ENCODE data around the gene RHEBL1.

- TF ChIP-seq POLR2A (IDR thresholded peaks at IDR 0.05) = no peak
- TF ChIP-seq, protein P1, sequence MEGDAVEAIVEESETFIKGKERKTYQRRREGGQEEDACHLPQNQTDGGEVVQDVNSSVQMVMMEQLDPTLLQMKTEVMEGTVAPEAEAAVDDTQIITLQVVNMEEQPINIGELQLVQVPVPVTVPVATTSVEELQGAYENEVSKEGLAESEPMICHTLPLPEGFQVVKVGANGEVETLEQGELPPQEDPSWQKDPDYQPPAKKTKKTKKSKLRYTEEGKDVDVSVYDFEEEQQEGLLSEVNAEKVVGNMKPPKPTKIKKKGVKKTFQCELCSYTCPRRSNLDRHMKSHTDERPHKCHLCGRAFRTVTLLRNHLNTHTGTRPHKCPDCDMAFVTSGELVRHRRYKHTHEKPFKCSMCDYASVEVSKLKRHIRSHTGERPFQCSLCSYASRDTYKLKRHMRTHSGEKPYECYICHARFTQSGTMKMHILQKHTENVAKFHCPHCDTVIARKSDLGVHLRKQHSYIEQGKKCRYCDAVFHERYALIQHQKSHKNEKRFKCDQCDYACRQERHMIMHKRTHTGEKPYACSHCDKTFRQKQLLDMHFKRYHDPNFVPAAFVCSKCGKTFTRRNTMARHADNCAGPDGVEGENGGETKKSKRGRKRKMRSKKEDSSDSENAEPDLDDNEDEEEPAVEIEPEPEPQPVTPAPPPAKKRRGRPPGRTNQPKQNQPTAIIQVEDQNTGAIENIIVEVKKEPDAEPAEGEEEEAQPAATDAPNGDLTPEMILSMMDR (IDR thresholded peaks at IDR 0.05) = no peak
- TF ChIP-seq POLR2AphosphoS5 (IDR thresholded peaks at IDR 0.05) = no peak
Observed at GRCh38 chr12:49054524-49054923, 15.3 kb downstream of the RHEBL1 start.

Measured in prostate gland (tissue), 2 donors.